ENCODE data around the gene NPAS3. TPM values are rescaled to one million over a fixed set of nuclear protein-coding genes. Genes with fewer than 3 reads are reported as not detected.

The NPAS3 gene
- total RNA-seq, 2 experiments from 2014 or later: not detected

DNA sequence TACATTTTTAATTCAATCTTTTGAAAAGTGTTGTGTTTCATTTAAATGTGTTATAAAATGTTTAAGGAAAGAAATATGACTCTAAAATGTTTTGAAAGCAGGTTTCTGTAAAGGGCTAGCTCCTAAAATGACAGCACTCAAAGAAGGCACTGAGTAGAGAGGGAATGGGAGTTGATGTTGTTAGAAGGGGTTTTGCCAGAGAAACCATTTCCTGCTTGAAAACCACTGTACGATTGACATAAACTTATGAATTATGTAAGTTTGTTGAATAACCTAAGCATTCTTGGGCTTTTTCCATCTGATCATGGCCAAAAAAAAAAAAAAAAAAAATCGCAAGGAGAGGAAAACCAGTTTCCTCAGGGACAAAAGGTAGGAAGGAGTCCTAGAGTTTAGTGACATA is 778.2 kb downstream of the NPAS3 start:
- Histone ChIP-seq H3K4me1 (ENCODE audit: insufficient read depth, low read length, poor library complexity, severe bottlenecking) (no peaks in the 10 kb centered on the region), H3K9me3 (ENCODE audit: low read length) (no peaks in the 10 kb centered on the region), H3K4me2 (ENCODE audit: low read length) (no peak overlapping the region), H3K4me3 (ENCODE audit: low read depth, low read length, poor library complexity, severe bottlenecking) (no peak overlapping the region), H3K9me2 (ENCODE audit: insufficient read depth, low read length) (no peaks in the 10 kb centered on the region), H3K27ac (ENCODE audit: low read depth, low read length, poor library complexity, severe bottlenecking) (no peak overlapping the region), H3K79me2 (ENCODE audit: insufficient read depth, low read depth, low read length) (no peaks in the 10 kb centered on the region), H2AFZ (ENCODE audit: low read length) (no peak overlapping the region), H4K20me1 (ENCODE audit: insufficient read depth, low read length) (no peaks in the 10 kb centered on the region), H3K36me3 (ENCODE audit: insufficient read depth, low read length) (no peaks in the 10 kb centered on the region)
- ChIA-PET CTCF (ENCODE audit: unreplicated experiment) (no interaction called here), POLR2A (no interaction called here)
- intact Hi-C loops (cut with micrococcal nuclease; ENCODE audit: unreplicated experiment): no loop called here
- no peak for DNase-seq (ENCODE audit: low spot score)
- TF ChIP-seq, protein P1, sequence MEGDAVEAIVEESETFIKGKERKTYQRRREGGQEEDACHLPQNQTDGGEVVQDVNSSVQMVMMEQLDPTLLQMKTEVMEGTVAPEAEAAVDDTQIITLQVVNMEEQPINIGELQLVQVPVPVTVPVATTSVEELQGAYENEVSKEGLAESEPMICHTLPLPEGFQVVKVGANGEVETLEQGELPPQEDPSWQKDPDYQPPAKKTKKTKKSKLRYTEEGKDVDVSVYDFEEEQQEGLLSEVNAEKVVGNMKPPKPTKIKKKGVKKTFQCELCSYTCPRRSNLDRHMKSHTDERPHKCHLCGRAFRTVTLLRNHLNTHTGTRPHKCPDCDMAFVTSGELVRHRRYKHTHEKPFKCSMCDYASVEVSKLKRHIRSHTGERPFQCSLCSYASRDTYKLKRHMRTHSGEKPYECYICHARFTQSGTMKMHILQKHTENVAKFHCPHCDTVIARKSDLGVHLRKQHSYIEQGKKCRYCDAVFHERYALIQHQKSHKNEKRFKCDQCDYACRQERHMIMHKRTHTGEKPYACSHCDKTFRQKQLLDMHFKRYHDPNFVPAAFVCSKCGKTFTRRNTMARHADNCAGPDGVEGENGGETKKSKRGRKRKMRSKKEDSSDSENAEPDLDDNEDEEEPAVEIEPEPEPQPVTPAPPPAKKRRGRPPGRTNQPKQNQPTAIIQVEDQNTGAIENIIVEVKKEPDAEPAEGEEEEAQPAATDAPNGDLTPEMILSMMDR (conservative IDR thresholded peaks at IDR 0.05; ENCODE audit: low read length): no peak
- TF ChIP-seq EZH2phosphoT487 (IDR thresholded peaks at IDR 0.05; ENCODE audit: borderline replicate concordance, low read depth, low read length): no peak
- BruUV-seq (replicated peaks): no TSS peak

DNA sequence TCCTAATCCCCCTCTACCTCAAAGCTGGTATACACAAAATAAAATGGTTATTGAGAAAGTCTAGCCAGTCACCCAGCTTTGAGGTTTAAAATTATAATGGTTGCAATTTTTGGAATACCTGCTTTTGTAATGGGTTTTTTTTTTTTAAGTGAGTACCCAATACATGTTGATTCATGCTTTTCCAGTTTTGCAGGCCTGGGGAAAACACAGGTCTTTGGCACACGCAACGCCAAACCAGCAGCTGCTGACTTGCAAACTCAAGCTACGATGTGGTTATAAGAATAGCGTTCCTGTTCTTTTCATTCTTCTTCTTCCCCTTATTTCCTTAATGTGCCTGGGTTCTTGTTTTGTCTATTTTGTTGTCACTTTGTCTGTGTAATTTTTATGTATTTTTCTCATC is 779.2 kb downstream of the NPAS3 start:
- Histone ChIP-seq H3K9me2 (ENCODE audit: insufficient read depth, low read length) (no peaks in the 10 kb centered on the region; the same call in 1 of the 2 replicates), H3K36me3 (ENCODE audit: insufficient read depth, low read length) (no peaks in the 10 kb centered on the region), H3K4me1 (ENCODE audit: insufficient read depth, low read length, poor library complexity, severe bottlenecking) (no peaks in the 10 kb centered on the region), H2AFZ (ENCODE audit: low read length) (no peak overlapping the region), H3K79me2 (ENCODE audit: insufficient read depth, low read depth, low read length) (no peaks in the 10 kb centered on the region), H3K4me3 (ENCODE audit: low read depth, low read length, poor library complexity, severe bottlenecking) (no peak overlapping the region), H3K4me2 (ENCODE audit: low read length) (no peak overlapping the region), H3K9me3 (ENCODE audit: low read length) (no peaks in the 10 kb centered on the region), H3K27ac (ENCODE audit: low read depth, low read length, poor library complexity, severe bottlenecking) (no peak overlapping the region), H4K20me1 (ENCODE audit: insufficient read depth, low read length) (no peaks in the 10 kb centered on the region)
- no TSS peak for BruUV-seq (replicated peaks)
- POLR2A ChIA-PET: no interaction called here
- no peak for TF ChIP-seq EZH2phosphoT487 (IDR thresholded peaks at IDR 0.05; ENCODE audit: borderline replicate concordance, low read depth, low read length)
- TF ChIP-seq, protein P1 (conservative IDR thresholded peaks at IDR 0.05; ENCODE audit: low read length): no peak
- no peak for DNase-seq (ENCODE audit: low spot score)
- CTCF ChIA-PET (ENCODE audit: unreplicated experiment): no interaction called here
- intact Hi-C loops (cut with micrococcal nuclease; ENCODE audit: unreplicated experiment): no loop called here

DNA sequence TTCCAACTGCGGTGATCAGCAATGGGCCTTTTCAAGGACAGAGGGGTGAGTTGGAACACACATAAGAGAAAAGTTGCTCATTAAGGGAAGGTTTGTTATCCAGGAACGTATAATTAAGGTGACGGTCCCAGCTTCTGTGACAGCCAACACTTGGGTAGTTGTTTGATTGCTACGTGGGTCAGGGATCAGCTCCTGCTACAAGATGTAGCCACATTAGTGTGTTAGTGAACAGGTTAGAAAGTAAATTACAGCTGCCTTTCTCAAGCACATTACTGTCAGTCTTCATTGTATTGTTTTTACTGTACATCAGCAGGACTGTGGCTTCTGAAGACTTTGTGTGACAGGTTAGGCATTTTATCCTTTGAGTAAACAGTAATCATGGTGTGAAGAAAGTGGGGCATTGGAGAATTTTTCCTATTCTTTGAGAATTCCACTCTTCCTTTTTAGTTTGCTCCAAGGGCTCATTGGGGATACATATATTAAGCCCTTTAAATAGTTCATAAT is 781.7 kb downstream of the NPAS3 start:
- Histone ChIP-seq H3K9me3 (ENCODE audit: low read length) (no peaks in the 10 kb centered on the region), H2AFZ (ENCODE audit: low read length) (no peak overlapping the region), H3K4me3 (ENCODE audit: low read depth, low read length, poor library complexity, severe bottlenecking) (no peak overlapping the region), H3K4me2 (ENCODE audit: low read length) (no peak overlapping the region), H3K9me2 (ENCODE audit: insufficient read depth, low read length) (no peaks in the 10 kb centered on the region; the same call in 1 of the 2 replicates), H3K27ac (ENCODE audit: low read depth, low read length, poor library complexity, severe bottlenecking) (no peak overlapping the region), H3K36me3 (ENCODE audit: insufficient read depth, low read length) (no peaks in the 10 kb centered on the region), H3K4me1 (ENCODE audit: insufficient read depth, low read length, poor library complexity, severe bottlenecking) (no peaks in the 10 kb centered on the region), H3K79me2 (ENCODE audit: insufficient read depth, low read depth, low read length) (no peaks in the 10 kb centered on the region), H4K20me1 (ENCODE audit: insufficient read depth, low read length) (no peaks in the 10 kb centered on the region)
- ChIA-PET POLR2A (no interaction called here), CTCF (ENCODE audit: unreplicated experiment) (no interaction called here)
- BruUV-seq (replicated peaks): no TSS peak
- TF ChIP-seq EZH2phosphoT487 (IDR thresholded peaks at IDR 0.05; ENCODE audit: borderline replicate concordance, low read depth, low read length): no peak
- TF ChIP-seq, protein P1 (conservative IDR thresholded peaks at IDR 0.05; ENCODE audit: low read length): no peak
- no peak for DNase-seq (ENCODE audit: low spot score)
- intact Hi-C loops (cut with micrococcal nuclease; ENCODE audit: unreplicated experiment): no loop called here
